Uterus (tissue), 2 donors: ENCODE data around the gene F2.

ENCODE experiments used
- POLR2A ChIP-seq, 2 donors: fragments of 450-650 bp; IDR thresholded peaks; one replicate each; pipeline ENCODE4 v1.6.1; 2016; ENCODE audit warnings: antibody characterized with exemption in 2 of 2, mild to moderate bottlenecking in 1 of 2, moderate library complexity in 1 of 2
- TF ChIP-seq, protein P1 (sequence below), 4 experiments: fragments of 200-600 bp in 2 of 4; fragments of 450-650 bp in 2 of 4; sonication (generic) in 2 of 4; IDR thresholded peaks; one replicate each; pipeline ENCODE4 v1.5.1; 2016 to 2019; ENCODE audit warnings: antibody characterized with exemption in 4 of 4, mild to moderate bottlenecking in 2 of 4, moderate library complexity in 1 of 4

DNA sequence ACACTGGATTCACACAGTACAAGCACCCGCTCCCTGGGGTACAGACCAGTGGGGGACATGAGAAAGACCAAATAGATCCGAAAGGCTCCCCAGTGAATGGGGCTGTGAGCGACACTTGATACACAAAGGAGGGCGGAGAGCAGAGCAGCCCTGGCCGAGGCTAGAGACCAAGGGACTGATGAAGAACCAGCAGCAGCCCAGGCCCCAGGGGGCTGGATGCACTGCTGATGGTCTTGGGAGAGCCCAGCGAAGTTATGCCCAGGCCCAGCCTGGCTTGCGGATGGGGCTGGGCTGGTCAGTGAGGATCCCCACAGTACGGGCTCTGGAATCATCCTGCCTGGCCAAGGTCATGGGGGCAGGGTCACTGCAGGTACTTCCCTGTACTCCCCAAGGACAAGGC, 41.8 kb upstream of the F2 start:
- TF ChIP-seq, protein P1, sequence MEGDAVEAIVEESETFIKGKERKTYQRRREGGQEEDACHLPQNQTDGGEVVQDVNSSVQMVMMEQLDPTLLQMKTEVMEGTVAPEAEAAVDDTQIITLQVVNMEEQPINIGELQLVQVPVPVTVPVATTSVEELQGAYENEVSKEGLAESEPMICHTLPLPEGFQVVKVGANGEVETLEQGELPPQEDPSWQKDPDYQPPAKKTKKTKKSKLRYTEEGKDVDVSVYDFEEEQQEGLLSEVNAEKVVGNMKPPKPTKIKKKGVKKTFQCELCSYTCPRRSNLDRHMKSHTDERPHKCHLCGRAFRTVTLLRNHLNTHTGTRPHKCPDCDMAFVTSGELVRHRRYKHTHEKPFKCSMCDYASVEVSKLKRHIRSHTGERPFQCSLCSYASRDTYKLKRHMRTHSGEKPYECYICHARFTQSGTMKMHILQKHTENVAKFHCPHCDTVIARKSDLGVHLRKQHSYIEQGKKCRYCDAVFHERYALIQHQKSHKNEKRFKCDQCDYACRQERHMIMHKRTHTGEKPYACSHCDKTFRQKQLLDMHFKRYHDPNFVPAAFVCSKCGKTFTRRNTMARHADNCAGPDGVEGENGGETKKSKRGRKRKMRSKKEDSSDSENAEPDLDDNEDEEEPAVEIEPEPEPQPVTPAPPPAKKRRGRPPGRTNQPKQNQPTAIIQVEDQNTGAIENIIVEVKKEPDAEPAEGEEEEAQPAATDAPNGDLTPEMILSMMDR (IDR thresholded peaks at IDR 0.05) = no peak
- no peak for TF ChIP-seq POLR2A (IDR thresholded peaks at IDR 0.05)
